Trophoblast cell (in vitro differentiated cells and primary cell): Measurements from ENCODE around the gene MYO15A.

Source experiments
- DNase-seq, 2 donors: peaks; one replicate each; pipeline ENCODE4 v3.0.0-alpha.2; 2016
- H2AFZ ChIP-seq: 2 replicates; pipeline ENCODE4 v1.6.1; 2013; ENCODE audit warnings: low read length, moderate library complexity, mild to moderate bottlenecking; ENCODE audit not compliant: insufficient read depth, poor library complexity
- H2AK5ac ChIP-seq: 2 replicates; pipeline ENCODE4 v1.6.1; 2013; ENCODE audit warnings: mild to moderate bottlenecking, low read length
- H2BK120ac ChIP-seq: 2 replicates; pipeline ENCODE4 v1.6.1; 2013; ENCODE audit warnings: low read length, mild to moderate bottlenecking, moderate library complexity; ENCODE audit not compliant: insufficient read depth, poor library complexity
- H2BK12ac ChIP-seq: 2 replicates; pipeline ENCODE4 v1.6.1; 2013; ENCODE audit warnings: mild to moderate bottlenecking, low read length, moderate library complexity
- H2BK5ac ChIP-seq: 2 replicates; pipeline ENCODE4 v1.6.1; 2013; ENCODE audit warnings: low read length, low read depth, moderate library complexity, mild to moderate bottlenecking; ENCODE audit not compliant: poor library complexity
- H3K14ac ChIP-seq: 2 replicates; pipeline ENCODE4 v1.6.1; 2013; ENCODE audit warnings: mild to moderate bottlenecking, low read length
- H3K18ac ChIP-seq: 2 replicates; pipeline ENCODE4 v1.6.1; 2013; ENCODE audit warnings: mild to moderate bottlenecking, low read length
- H3K23ac ChIP-seq: 2 replicates; pipeline ENCODE4 v1.6.1; 2013; ENCODE audit warnings: low read length
- H3K27ac ChIP-seq: 2 replicates; pipeline ENCODE4 v1.5.1; 2013; ENCODE audit warnings: low read depth, mild to moderate bottlenecking, inconsistent platforms, low read length, moderate library complexity
- H3K27me3 ChIP-seq: 2 replicates; pipeline ENCODE4 v1.6.1; 2013; ENCODE audit warnings: inconsistent platforms, mild to moderate bottlenecking, low read length, moderate library complexity; ENCODE audit not compliant: insufficient read depth
- H3K36me3 ChIP-seq, 2 experiments: 1 replicate in 1 of 2; 2 replicates in 1 of 2; pipeline ENCODE4 v1.6.1; 2013; ENCODE audit warnings: low read length in 2 of 2, mild to moderate bottlenecking in 2 of 2, moderate library complexity in 1 of 2; ENCODE audit not compliant: insufficient read depth in 2 of 2, control insufficient read depth in 1 of 2
- H3K4ac ChIP-seq: 2 replicates; pipeline ENCODE4 v1.6.1; 2013; ENCODE audit warnings: low read depth, mild to moderate bottlenecking, low read length, moderate library complexity
- H3K4me1 ChIP-seq, 2 experiments: 1 replicate in 1 of 2; 2 replicates in 1 of 2; pipeline ENCODE4 v1.6.1; 2013; ENCODE audit warnings: low read length in 2 of 2, mild to moderate bottlenecking in 2 of 2, moderate library complexity in 1 of 2; ENCODE audit not compliant: insufficient read depth in 2 of 2, control insufficient read depth in 1 of 2
- H3K4me2 ChIP-seq: 2 replicates; pipeline ENCODE4 v1.6.1; 2013; ENCODE audit warnings: inconsistent platforms, mild to moderate bottlenecking, low read length, moderate library complexity
- H3K4me3 ChIP-seq: 2 replicates; pipeline ENCODE4 v1.5.1; 2013; ENCODE audit warnings: mild to moderate bottlenecking, low read depth, low read length, inconsistent platforms
- H3K79me1 ChIP-seq: one replicate; pipeline ENCODE4 v1.6.1; 2013; ENCODE audit warnings: low read length
- H3K79me2 ChIP-seq: 2 replicates; pipeline ENCODE4 v1.6.1; 2013; ENCODE audit warnings: low read length, mild to moderate bottlenecking; ENCODE audit not compliant: control insufficient read depth, insufficient read depth, poor library complexity
- H3K9ac ChIP-seq: 2 replicates; pipeline ENCODE4 v1.6.1; 2013; ENCODE audit warnings: mild to moderate bottlenecking, low read length
- H3K9me3 ChIP-seq: 2 replicates; pipeline ENCODE4 v1.6.1; 2013; ENCODE audit warnings: low read depth, mild to moderate bottlenecking, control low read depth, inconsistent platforms, low read length; ENCODE audit not compliant: insufficient read depth
- H4K12ac ChIP-seq: 2 replicates; pipeline ENCODE4 v1.6.1; 2013; ENCODE audit warnings: low read depth, mild to moderate bottlenecking, low read length, moderate library complexity
- H4K8ac ChIP-seq: 2 replicates; pipeline ENCODE4 v1.6.1; 2013; ENCODE audit warnings: low read depth, mild to moderate bottlenecking, low read length, moderate library complexity
- H4K91ac ChIP-seq: one replicate; pipeline ENCODE4 v1.6.1; 2013; ENCODE audit warnings: low read depth, mild to moderate bottlenecking, low read length, moderate library complexity
- WGBS: extraction: QIAGEN DNeasy Blood & Tissue Kit; methylation state at CpG from one replicate; pipeline ENCODE4 v1.1.7; 2013; ENCODE audit warnings: missing lambda C conversion rate; ENCODE audit not compliant: insufficient read length, insufficient coverage; ENCODE audit errors: extremely low coverage; 5-methylcytosine and 5-hydroxymethylcytosine counted together

MYO15A gene

DNA sequence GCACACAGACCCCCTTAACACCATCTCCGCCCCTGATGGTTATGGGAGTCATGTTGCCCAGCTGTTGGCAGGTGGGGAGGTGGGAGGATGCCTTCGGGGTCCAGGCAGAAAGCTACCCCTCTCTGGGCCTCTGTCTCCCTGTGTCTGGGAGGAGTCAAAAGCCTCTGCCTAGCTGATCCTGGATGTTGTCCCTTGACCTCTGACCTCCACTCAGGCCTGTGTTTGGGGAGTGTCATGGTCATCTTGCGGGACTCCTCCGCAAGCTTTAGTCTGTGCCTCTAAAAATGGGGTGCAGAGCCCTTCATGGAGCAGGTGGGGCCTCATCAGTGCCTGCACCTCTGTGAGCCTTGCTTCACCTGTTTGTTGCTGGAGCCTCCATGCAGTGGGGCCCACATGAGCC lies 120.7 kb downstream of the MYO15A start:
- H3K9me3 ChIP-seq = no peaks in the 10 kb centered on the region
- no peak overlapping the region for H3K18ac ChIP-seq

More for the DNA sequence above, 120.7 kb downstream of the MYO15A start:
- peaks cover 15% of the 10 kb centered on the region for H3K79me1 ChIP-seq
- H3K27ac ChIP-seq = no peak overlapping the region
- H3K4me1 ChIP-seq = peaks cover 13 to 16% of the 10 kb centered on the region in 2 experiments
- no peak overlapping the region for H3K4me2 ChIP-seq
- no peak overlapping the region for H2AFZ ChIP-seq
- H4K8ac ChIP-seq = no peak overlapping the region
- no peak overlapping the region for H2BK12ac ChIP-seq
- no peak for DNase-seq
- H3K9ac ChIP-seq = no peak overlapping the region
- no peak overlapping the region for H3K23ac ChIP-seq
- no CpG with 5 or more reads among the region's 4 CpGs for WGBS
- peaks cover 23% of the 10 kb centered on the region in 2 experiments for H3K36me3 ChIP-seq
- H2BK120ac ChIP-seq = no peak overlapping the region
- H4K91ac ChIP-seq = no peak overlapping the region
- no peak overlapping the region for H4K12ac ChIP-seq
- peaks cover 10% of the 10 kb centered on the region for H3K79me2 ChIP-seq
- no peak overlapping the region for H3K14ac ChIP-seq
- no peak overlapping the region for H2BK5ac ChIP-seq
- H3K4me3 ChIP-seq = no peak overlapping the region
- H3K4ac ChIP-seq = no peak overlapping the region
- H3K27me3 ChIP-seq = no peaks in the 10 kb centered on the region
- H2AK5ac ChIP-seq = no peak overlapping the region
